Measurements from ENCODE around the gene EFCAB9.

EFCAB9 gene

DNA sequence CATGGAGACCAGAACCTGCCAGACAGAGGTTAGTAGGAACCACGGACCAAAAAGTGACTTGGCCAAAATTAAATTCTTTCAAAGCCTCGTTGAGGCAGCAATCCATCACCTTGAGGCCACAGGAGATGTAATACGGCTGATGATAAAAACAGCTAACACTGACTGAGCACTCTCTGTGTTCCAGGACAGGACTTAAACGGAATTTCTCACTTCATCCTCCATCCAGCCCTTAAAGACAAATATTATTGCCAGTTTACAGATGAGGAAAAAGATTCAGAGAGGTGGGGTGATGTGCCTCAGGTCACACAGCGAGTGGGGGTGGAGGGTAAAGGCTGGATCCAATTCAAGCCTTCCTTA lies 31.0 kb upstream of the EFCAB9 start:
- H3K4me3 ChIP-seq (ENCODE audit: low read depth, low read length) = no peak overlapping the region
- no peak for DNase-seq (ENCODE audit: low read depth, low spot score)
- POLR2A ChIA-PET = no interaction called here
- TF ChIP-seq, protein P1, sequence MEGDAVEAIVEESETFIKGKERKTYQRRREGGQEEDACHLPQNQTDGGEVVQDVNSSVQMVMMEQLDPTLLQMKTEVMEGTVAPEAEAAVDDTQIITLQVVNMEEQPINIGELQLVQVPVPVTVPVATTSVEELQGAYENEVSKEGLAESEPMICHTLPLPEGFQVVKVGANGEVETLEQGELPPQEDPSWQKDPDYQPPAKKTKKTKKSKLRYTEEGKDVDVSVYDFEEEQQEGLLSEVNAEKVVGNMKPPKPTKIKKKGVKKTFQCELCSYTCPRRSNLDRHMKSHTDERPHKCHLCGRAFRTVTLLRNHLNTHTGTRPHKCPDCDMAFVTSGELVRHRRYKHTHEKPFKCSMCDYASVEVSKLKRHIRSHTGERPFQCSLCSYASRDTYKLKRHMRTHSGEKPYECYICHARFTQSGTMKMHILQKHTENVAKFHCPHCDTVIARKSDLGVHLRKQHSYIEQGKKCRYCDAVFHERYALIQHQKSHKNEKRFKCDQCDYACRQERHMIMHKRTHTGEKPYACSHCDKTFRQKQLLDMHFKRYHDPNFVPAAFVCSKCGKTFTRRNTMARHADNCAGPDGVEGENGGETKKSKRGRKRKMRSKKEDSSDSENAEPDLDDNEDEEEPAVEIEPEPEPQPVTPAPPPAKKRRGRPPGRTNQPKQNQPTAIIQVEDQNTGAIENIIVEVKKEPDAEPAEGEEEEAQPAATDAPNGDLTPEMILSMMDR (IDR thresholded peaks at IDR 0.05; ENCODE audit: insufficient read depth, low read length, missing control alignments) = no peak
- CTCF ChIA-PET = interaction anchor here (1.0 to 4.0 kb wide), 9 partner anchors 9 to 57 kb away, joined by 3 to 16 read pairs (median 3); partner anchors contain the start of gene STK10

GRCh38 chr5:172163346-172163745 lies 30.6 kb upstream of the EFCAB9 start:
- TF ChIP-seq, protein P1 (IDR thresholded peaks at IDR 0.05; ENCODE audit: insufficient read depth, low read length, missing control alignments) = no peak
- ChIA-PET POLR2A (no interaction called here), CTCF (interaction anchor here (1.1 to 4.0 kb wide), 7 partner anchors 9 to 57 kb away, joined by 3 to 16 read pairs (median 3); partner anchors contain the start of gene STK10)
- DNase-seq (ENCODE audit: low read depth, low spot score) = no peak
- no peak overlapping the region for H3K4me3 ChIP-seq (ENCODE audit: low read depth, low read length)

- no peak for DNase-seq (ENCODE audit: low read depth, low spot score)
- no peak overlapping the region for H3K4me3 ChIP-seq (ENCODE audit: low read depth, low read length)
- ChIA-PET CTCF (interaction anchor here (1.1 to 1.9 kb wide), 2 partner anchors 10 to 13 kb away, joined by 3 to 7 read pairs; no protein-coding TSS in a partner anchor), POLR2A (interaction anchor here (0.5 kb wide), 1 partner anchor 55 kb away, joined by 4 read pairs; no protein-coding TSS in a partner anchor)
- TF ChIP-seq, protein P1 (IDR thresholded peaks at IDR 0.05; ENCODE audit: insufficient read depth, low read length, missing control alignments) = no peak
Measured at GRCh38 chr5:172164769-172165212, 29.2 kb upstream of the EFCAB9 start.

- CTCF ChIA-PET = interaction anchor here (0.7 to 1.9 kb wide), 3 partner anchors 10 to 109 kb away, joined by 3 to 7 read pairs (median 4); no protein-coding TSS in a partner anchor
- no peak for DNase-seq (ENCODE audit: low read depth, low spot score)
- POLR2A ChIA-PET = no interaction called here
Measured at GRCh38 chr5:172165465-172165864, 28.5 kb upstream of the EFCAB9 start.

DNA sequence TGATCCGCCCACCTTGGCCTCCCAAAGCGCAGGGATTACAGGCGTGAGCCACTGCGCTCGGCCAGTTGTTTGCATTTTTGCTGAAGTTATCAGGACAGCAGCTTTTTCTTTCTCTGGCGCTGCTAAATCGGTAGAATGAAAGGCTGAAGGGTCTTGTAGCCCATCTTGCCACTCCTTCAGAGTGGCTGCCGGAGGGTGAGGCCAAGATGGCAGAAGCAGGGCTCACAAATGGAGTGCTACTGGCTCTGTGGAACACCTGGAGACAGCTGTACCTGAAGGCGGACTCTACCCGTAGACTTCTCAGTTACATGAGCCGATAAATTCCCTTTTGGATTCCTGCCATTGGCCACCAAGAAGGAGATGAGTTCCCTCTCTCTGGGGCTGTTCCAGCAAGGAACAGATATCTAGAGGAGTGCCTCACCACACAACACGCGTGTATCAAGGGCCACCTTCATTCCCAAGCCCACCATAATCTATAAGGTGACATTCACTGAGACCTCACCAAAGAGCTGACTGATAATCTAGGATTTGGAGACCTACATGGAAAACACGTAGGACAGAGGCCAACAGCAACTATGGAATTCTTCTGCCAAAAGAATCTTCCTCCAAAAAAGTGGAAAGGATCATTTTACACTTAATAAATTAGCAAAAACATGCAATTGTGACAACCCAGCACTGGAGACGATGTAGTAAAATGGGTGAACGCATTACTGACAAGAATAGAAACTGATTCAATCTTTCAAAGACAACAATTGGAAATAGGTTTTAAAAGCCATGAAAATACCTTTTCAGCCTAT lies 27.7 kb upstream of the EFCAB9 start:
- TF ChIP-seq, protein P1 (IDR thresholded peaks at IDR 0.05; ENCODE audit: insufficient read depth, low read length, missing control alignments) = no peak
- H3K4me3 ChIP-seq (ENCODE audit: low read depth, low read length) = no peak overlapping the region
- DNase-seq (ENCODE audit: low read depth, low spot score) = no peak
- POLR2A ChIA-PET = no interaction called here
- CTCF ChIA-PET = interaction anchor here (0.7 to 1.9 kb wide), 3 partner anchors 9 to 110 kb away, joined by 3 to 7 read pairs (median 4); no protein-coding TSS in a partner anchor

More at GRCh38 chr5:172165465-172165864, 28.5 kb upstream of the EFCAB9 start:
- TF ChIP-seq, protein P1 (IDR thresholded peaks at IDR 0.05; ENCODE audit: insufficient read depth, low read length, missing control alignments) = no peak
- no peak overlapping the region for H3K4me3 ChIP-seq (ENCODE audit: low read depth, low read length)

DNA sequence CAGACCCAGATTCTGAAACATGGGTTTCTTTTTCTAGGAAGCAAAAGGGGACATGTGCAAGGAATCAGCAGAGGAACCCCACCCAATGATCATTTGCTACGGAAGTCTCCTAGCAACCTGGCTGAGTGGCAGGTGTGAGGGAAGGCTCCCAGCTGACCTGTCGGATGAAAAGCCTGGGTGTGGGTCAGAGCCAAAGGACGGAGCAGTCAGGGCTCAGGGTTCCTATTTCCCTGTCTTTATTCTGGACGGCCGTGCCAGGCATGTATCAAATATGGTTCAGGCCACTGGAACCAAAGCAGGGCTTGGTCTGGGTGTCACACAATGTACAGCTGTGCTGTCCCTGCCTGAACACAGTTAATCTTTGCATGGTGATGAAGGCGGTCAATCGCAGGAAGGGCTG lies 26.1 kb upstream of the EFCAB9 start:
- H3K4me3 ChIP-seq (ENCODE audit: low read depth, low read length) = no peak overlapping the region
- ChIA-PET CTCF (interaction anchor here (0.8 to 1.1 kb wide), 2 partner anchors 8 to 21 kb away, joined by 3 to 5 read pairs; no protein-coding TSS in a partner anchor), POLR2A (no interaction called here)
- TF ChIP-seq, protein P1 (IDR thresholded peaks at IDR 0.05; ENCODE audit: insufficient read depth, low read length, missing control alignments) = no peak
- no peak for DNase-seq (ENCODE audit: low read depth, low spot score)

Data from AG04449 (cell line).